Astrocyte of the spinal cord (primary cell): ENCODE measurements around the gene ZNF316.

Experiments used
- DNase-seq: peaks from one replicate; pipeline ENCODE4 v3.0.0; 2011; ENCODE audit warnings: low read depth, low spot score
- H3K4me3 ChIP-seq: 2 replicates; pipeline ENCODE4 v1.5.1; 2011; ENCODE audit warnings: low read depth, mild to moderate bottlenecking, low read length, moderate library complexity
- CTCF ChIP-seq: IDR thresholded peaks from 2 replicates; pipeline ENCODE4 v1.5.1; 2012; ENCODE audit warnings: low read depth, mild to moderate bottlenecking, low read length, inconsistent platforms
- in situ Hi-C: cut with HindIII; loops from 2 replicates; pipeline ENCODE4 v1.10.0; 2017; ENCODE audit warnings: low sequenced_read_pairs

The ZNF316 gene

DNA sequence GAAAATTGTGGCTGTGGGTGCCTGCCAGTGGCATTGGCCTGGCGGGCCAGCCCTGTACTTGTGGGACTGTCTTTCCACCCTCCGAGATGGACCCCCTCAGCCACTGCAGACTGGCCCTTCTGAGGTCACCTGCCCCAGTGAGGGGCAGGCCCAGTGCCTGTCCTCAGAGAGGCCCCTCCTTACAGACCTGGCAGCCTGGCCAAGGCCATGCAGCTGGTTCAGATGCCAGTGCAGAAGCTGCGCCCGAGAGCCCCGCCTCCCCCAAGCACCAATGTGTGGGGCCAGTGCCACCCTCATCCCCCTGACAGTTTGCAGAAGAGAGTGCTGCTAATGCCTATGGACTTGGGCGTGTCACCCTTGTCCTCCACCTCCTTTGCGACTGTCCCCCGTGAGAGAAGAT is 10.0 kb downstream of the ZNF316 start:
- H3K4me3 ChIP-seq = no peak overlapping the region
- TF ChIP-seq CTCF = no peak
- in situ Hi-C loops = no loop called here
- DNase-seq = no peak

DNA sequence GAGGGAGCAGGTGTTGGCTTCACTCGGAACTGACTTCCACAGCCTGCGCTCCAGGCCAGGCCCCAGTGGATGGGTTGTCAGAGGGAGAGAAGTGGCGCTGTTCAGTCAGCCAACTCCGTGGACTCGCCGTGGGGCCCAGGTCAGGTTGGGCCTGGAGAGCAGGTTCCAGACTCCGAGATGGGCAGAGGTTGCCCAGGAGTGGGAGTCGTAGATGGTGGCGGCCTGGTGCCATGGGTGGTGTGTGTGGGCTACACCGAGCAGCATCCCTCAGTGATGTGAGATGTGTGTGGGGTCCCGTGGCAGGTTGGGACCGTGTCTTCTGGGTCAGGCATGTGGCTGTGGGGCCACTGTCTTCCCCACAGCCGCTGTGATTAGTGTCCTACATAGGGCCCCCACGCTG is 10.4 kb downstream of the ZNF316 start:
- in situ Hi-C loops = no loop called here
- TF ChIP-seq CTCF = no peak
- no peak for DNase-seq
- no peak overlapping the region for H3K4me3 ChIP-seq

DNA sequence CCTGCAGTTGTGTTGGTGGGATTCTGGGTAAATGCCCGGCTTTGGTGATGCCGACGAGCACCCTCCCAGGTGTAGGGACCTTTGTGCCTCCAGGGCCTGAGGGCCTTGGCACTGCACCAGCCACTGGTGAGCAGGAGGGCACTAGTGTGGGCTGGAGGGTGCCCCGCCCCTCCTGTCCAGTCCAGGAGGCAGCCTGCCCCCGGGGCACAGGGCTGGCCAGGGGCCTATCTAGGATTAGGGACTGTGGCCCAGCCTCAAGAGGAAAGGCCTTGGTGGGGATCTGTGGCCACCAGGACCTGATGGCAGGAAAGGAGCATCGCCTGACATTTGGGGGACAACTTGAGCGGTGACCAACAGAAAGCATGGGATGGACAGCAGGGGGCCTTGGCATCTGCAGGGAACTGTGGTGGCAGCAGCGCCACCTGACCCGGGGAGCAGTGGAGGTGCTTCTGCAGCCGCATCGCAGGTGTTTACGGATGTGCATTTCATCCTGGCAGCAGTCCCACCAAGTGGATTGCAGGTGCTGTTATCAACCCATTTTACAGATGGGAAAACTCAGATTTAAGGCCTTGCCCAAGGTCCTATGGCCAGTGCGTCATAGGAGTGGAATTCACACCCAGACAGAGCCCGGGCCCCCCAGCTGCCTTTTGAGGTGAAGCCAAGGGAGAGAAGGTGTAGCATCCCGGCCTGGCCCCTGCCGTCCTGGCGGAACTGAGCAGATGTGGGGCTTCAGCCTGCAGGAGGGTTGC is 11.1 kb downstream of the ZNF316 start:
- in situ Hi-C loops = no loop called here

GRCh38 chr7:6648815-6649104 is 11.6 kb downstream of the ZNF316 start:
- in situ Hi-C loops = no loop called here
- no peak for DNase-seq
- no peak overlapping the region for H3K4me3 ChIP-seq
- no peak for TF ChIP-seq CTCF

More for the DNA sequence above, 11.1 kb downstream of the ZNF316 start:
- TF ChIP-seq CTCF = no peak
- no peak for DNase-seq
- no peak overlapping the region for H3K4me3 ChIP-seq

- no peak for DNase-seq
- TF ChIP-seq CTCF = no peak
- no peak overlapping the region for H3K4me3 ChIP-seq
- in situ Hi-C loops = no loop called here
Observed at GRCh38 chr7:6649241-6649961, 12.3 kb downstream of the ZNF316 start.

DNA sequence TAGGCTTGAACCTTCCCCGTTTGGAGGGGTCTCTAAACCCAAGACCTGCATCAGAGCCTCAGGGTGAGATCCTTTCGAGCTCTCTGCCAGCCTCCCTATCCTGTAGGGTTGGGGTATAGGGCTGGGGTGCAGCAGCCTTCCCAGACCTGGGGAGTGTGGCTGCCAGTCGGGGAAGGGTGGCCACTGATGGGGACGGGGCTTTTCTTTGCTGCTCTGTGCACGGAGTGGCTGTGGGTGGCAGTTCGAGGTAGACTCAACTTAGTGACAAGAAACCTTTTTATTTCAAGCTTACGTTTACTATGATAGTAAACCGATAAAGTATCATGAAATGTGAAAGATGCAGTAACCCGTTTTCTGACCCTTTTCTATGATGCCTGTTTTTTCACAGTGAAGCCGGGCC is 13.0 kb downstream of the ZNF316 start:
- DNase-seq = no peak

More for the DNA sequence above, 13.0 kb downstream of the ZNF316 start:
- in situ Hi-C loops = no loop called here
- H3K4me3 ChIP-seq = no peak overlapping the region
- no peak for TF ChIP-seq CTCF
